GM21737 (cell line): ENCODE data around the gene SPDYE6.
"Not testable (repeated sequence)": the region's sequence is repeated elsewhere in the genome, so short reads cannot be mapped to it uniquely, and the experiment has no call there.

Experiments used
- ATAC-seq: cut with Tn5 transposase; IDR thresholded peaks from one replicate; pipeline ENCODE4 v1.9.1; 2021; ENCODE audit warnings: mild to moderate bottlenecking, moderate library complexity; ENCODE audit not compliant: unreplicated experiment

The SPDYE6 gene

DNA sequence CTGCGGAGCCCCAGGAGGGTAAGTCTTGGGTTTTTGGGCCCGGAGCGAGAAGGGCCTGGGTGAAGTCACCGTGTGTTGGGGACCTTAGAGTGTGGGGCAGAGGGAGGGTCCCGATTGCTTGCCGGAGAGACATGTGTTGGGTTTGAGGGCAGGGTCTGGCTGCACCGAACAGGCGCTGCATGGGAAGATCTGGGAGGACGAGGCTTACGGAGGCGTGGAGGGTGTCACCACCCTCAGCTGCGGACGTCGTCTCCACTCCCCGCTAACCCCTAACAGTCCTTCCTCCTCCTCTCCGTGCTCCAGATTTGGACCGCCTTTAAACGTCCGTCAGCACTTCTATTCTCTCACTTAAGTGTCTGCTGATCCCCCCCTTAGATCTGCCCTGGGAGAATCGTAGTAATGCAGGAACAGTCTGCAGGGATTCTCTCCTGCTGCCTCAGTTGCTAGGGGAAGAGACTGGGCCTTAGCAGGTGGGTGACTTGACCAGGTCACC, 8.2 kb upstream of the SPDYE6 start:
- ATAC-seq: not testable (repeated sequence)

GRCh38 chr7:102363549-102364393, 7.5 kb upstream of the SPDYE6 start:
- ATAC-seq: peak; percentile 99

DNA sequence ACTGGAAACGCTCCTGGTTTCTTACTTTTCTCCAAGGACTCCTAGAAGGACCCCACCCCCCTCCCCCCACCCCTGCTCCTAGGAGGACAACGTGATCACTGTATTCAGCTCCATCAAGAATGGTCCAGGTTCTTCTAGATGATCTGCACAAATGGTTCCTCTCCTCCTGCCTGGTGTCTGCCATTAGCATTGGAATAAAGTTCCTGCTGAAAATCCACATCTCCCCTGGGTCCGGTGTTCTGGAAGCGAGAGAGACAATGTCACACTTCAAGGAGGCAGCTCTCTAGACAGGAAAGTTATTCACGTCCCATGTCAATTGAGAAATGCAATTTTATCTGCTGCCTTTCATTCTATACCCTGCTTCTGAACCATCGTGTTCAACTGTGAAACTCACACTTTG, 9.3 kb downstream of the SPDYE6 start:
- not testable (repeated sequence) for ATAC-seq

- ATAC-seq: not testable (repeated sequence)
Observed at GRCh38 chr7:102340599-102341368, 15.5 kb downstream of the SPDYE6 start.

GRCh38 chr7:102337420-102337819, 18.8 kb downstream of the SPDYE6 start:
- ATAC-seq: not testable (repeated sequence)

GRCh38 chr7:102337002-102337401, 19.2 kb downstream of the SPDYE6 start:
- not testable (repeated sequence) for ATAC-seq

DNA sequence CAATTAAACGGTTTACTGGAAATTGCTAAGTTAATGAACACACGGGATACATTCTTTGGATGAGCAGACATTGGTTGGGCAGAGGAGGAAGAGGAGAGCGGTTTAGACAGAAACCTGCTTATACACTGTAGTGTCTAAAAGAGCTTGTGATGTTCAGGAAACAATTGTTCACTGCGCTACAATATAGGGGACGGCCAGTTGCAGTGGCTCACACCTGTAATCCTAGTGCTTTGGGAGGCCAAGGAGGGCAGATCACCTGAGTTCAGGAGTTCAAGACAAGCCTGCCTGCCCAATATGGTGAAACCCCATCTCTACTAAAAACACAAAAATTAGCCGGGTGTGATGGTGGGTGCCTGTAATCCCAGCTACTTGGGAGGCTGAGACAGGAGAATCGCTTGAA, 20.7 kb downstream of the SPDYE6 start:
- ATAC-seq: not testable (repeated sequence)

DNA sequence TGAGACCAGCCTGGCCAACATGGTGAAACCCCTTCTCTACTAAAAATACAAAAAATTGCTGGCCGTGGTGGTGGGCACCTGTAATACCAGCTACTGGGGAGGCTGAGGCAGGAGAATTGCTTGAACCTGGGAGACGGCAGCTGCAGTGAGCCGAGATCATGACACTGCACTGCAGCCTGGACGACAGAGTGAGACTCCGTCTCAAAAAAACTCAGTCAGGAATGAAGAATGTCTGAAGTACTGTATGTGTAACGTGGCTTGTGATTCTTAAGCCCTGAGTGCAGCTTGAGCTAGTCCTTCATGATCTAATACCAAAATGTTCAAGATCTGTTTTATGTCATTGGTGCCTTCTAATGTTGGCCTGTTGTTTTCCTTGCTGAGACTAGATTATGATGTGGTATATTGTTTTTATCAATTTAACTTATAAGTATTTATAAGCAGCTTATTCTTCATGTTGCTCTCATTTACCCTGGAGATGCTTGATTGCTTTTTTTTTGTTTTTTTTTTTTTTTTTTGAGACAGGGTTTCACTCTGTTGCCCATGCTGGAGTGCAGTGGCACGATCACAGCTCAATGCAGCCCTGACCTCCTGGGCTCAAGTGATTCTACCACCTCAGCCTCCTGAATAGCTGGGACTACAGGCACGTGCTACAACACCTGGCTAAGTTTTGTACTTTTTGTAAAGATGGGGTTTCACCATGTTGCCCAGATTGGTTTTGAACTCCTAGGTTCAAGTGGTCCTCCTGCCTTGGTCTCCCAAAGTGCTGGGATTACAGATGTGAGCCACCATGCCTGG, 25.4 kb downstream of the SPDYE6 start:
- ATAC-seq: not testable (repeated sequence)

- not testable (repeated sequence) for ATAC-seq
Observed at GRCh38 chr7:102329366-102329765, 26.9 kb downstream of the SPDYE6 start.

DNA sequence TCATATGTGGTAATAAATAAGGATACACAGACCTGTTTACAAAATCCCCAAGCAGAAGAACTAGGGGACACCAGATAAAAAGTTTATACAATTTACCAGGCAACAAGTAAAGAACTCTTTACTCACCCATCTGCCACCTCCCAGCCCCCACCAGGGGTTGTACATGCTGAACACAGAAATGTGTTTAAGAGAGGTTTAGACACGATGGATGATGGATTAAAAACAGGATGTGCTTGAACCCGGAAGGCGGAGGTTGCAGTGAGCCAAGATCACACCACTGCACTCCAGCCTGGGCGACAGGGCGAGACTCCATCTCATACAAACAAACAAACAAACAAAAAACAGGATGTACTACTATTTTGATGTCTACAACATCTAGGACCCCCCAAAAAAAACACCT, 27.4 kb downstream of the SPDYE6 start:
- not testable (repeated sequence) for ATAC-seq

- ATAC-seq: not testable (repeated sequence)
Observed at GRCh38 chr7:102327183-102327582, 29.1 kb downstream of the SPDYE6 start.

- no peak for ATAC-seq
Observed at GRCh38 chr7:102326157-102326889, 29.9 kb downstream of the SPDYE6 start.

DNA sequence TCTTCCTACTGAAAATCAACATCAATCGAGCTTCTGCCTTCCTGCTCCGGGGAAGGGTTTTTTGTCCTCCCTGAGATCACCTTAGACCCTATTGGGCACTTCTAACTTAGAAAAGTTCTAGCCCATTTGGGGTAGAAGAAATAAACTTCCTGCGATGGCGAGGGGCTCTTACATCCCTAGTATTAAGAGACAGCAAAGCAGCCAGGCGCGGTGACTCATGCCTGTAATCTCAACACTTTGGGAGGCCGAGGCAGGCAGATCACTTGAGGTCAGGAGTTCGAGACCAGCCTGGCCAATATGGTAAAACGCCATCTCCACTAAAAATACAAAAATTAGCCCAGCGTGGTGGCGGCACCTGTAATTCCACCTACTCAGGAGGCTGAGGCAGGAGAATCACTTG, 31.1 kb downstream of the SPDYE6 start:
- ATAC-seq: not testable (repeated sequence)

DNA sequence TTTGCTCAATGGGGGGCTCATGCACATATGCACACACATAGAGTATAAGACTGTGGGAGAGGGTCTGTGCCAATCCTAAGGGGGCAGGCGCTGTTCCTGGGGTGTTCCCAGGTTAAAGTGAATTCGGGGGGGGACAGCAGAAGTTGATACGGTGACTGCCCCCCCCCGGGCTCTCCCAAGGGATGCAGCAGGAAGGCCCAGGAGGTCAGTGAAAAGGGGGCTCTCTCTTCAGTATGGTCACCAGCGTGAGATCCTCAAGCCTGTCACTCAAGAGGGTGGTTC, 32.4 kb downstream of the SPDYE6 start:
- ATAC-seq: no peak

GRCh38 chr7:102322202-102322715, 34.0 kb downstream of the SPDYE6 start:
- ATAC-seq: no peak

DNA sequence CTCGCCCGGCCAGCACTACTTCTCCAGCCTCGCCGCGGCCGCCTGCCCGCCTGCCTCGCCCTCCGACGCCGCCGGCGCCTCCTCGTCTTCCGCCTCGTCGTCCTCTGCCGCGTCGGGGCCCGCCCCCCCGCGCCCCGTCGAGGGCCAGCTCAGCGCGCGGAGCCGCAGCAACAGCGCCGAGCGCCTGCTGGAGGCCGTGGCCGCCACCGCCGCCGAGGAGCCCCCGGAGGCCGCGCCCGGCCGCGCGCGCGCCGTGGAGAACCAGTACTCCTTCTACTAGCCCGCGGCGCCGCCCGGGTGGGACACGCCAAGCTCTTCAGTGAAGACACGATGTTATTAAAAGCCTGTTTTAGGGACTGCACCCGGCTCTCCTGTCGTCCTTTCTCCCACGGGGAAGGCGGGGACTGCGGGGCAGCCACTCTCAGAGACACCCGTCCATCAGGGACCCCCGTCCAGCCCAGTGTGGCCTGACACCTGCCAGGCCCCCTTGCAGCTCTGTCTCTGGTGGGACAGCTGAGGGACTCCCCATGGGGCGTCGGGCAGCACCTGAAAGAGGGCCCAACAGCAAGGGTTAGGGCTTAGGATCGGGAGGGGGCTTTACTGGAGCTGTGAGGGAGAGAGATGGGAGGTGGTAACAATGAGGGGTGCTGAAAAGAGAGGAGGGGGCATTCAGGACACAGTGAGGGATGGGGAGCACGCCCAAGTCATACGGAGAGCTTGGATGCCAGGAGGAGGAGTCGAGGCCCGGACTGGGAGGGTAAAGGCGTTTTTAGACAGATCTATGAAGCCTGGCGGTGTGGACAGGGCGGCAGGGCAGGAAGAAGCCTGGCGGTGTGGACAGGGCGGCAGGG, 34.7 kb downstream of the SPDYE6 start:
- ATAC-seq: no peak

- ATAC-seq: no peak
Observed at GRCh38 chr7:102320601-102321350, 35.5 kb downstream of the SPDYE6 start.

DNA sequence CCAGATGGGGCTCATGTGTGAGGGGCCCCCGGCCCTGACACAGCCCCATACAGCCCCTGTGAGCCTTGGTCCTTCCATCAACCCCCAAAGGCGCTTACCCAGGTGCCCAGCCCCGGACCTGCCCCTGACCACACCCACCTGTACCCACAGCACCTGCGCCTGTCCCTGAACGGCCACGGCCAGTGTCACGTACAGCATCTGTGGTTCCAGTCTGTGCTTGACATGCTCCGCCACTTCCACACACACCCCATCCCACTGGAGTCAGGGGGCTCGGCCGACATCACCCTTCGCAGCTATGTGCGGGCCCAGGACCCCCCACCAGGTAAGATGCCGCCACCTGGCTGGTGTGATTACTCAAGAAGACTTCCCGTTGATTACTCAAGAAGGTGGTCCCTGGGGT, 36.1 kb downstream of the SPDYE6 start:
- no peak for ATAC-seq

- ATAC-seq: no peak
Observed at GRCh38 chr7:102319671-102320070, 36.6 kb downstream of the SPDYE6 start.
